Calu3 (cell line): ENCODE data around the gene LLPH. TPM values are rescaled to one million over a fixed set of nuclear protein-coding genes. Genes with fewer than 3 reads are reported as not detected.

Experiments used
- BruUV-seq: library from RNA; stranded (reverse); fragments of 400-500 nt; replicated peaks from 2 replicates; lab custom pipeline; 2021; lab: Mats Ljungman, UMichigan
- CTCF ChIA-PET: fragments of 300-600 bp; sonication (Branson Sonifier 250); formaldehyde crosslinking; loops from one replicate; lab custom pipeline; 2022; ENCODE audit warnings: antibody characterized with exemption; lab: Charles Lee
- DNase-seq: peaks from one replicate; pipeline ENCODE4 v3.0.0; 2022
- H3K27ac Mint-ChIP-seq: one replicate; pipeline ENCODE4 v1.8.0; 2022; ENCODE audit warnings: mixed read lengths; ENCODE audit not compliant: unreplicated experiment
- H3K27me3 Mint-ChIP-seq: one replicate; pipeline ENCODE4 v1.8.0; 2022; ENCODE audit warnings: mixed read lengths; ENCODE audit not compliant: unreplicated experiment
- H3K36me3 Mint-ChIP-seq: one replicate; pipeline ENCODE4 v1.8.0; 2022; ENCODE audit warnings: mild to moderate bottlenecking, moderate library complexity, mixed read lengths; ENCODE audit not compliant: insufficient read depth, unreplicated experiment
- H3K4me1 Mint-ChIP-seq: one replicate; pipeline ENCODE4 v1.8.0; 2022; ENCODE audit warnings: mild to moderate bottlenecking, low read depth, mixed read lengths; ENCODE audit not compliant: unreplicated experiment
- H3K4me3 Mint-ChIP-seq: one replicate; pipeline ENCODE4 v1.8.0; 2022; ENCODE audit warnings: mild to moderate bottlenecking, low read depth, moderate library complexity, mixed read lengths; ENCODE audit not compliant: unreplicated experiment
- H3K9me3 Mint-ChIP-seq: one replicate; pipeline ENCODE4 v1.8.0; 2022; ENCODE audit warnings: low read depth, mixed read lengths; ENCODE audit not compliant: unreplicated experiment
- CTCF ChIP-seq: fragments of 200-600 bp; IDR thresholded peaks from one replicate; pipeline ENCODE4 v1.8.0; 2022; ENCODE audit warnings: antibody characterized with exemption; ENCODE audit not compliant: unreplicated experiment
- intact Hi-C: fragments of 100-400 bp; cut with micrococcal nuclease; formaldehyde crosslinking; loops from one replicate; pipeline ENCODE4 v1.10.0; 2022; ENCODE audit not compliant: unreplicated experiment
- total RNA-seq: library from RNA; stranded (reverse); gene quantifications from 2 replicates; pipeline ENCODE4 v1.2.3, GENCODE V29; 2022

LLPH gene
- total RNA-seq, 1 experiment from 2014 or later = 46.6 TPM

- peak overlapping the region; percentile 73 for H3K27ac Mint-ChIP-seq
- no peak for DNase-seq
- BruUV-seq = no TSS peak
- no peak overlapping the region for H3K4me3 Mint-ChIP-seq
- H3K36me3 Mint-ChIP-seq = peaks cover 19% of the 10 kb centered on the region
- H3K9me3 Mint-ChIP-seq = peaks cover 10% of the 10 kb centered on the region
- H3K27me3 Mint-ChIP-seq = no peaks in the 10 kb centered on the region
- intact Hi-C loops = no loop called here
- CTCF ChIA-PET = interaction anchor here (0.9 to 1.9 kb wide), 2 partner anchors 11 to 14 kb away, joined by 3 to 7 read pairs; partner anchors contain the start of gene TMBIM4
- no peak for TF ChIP-seq CTCF
- peaks cover 33% of the 10 kb centered on the region for H3K4me1 Mint-ChIP-seq
Measured at GRCh38 chr12:66159123-66159522, 28.6 kb upstream of the LLPH start.

- CTCF ChIA-PET = no interaction called here
- Mint-ChIP-seq H3K4me1 (peaks cover 33% of the 10 kb centered on the region), H3K27me3 (no peaks in the 10 kb centered on the region), H3K36me3 (peaks cover 19% of the 10 kb centered on the region), H3K27ac (no peak overlapping the region), H3K4me3 (no peak overlapping the region), H3K9me3 (peaks cover 10% of the 10 kb centered on the region)
- intact Hi-C loops = no loop called here
- TF ChIP-seq CTCF = no peak
- BruUV-seq = no TSS peak
- no peak for DNase-seq
Measured at GRCh38 chr12:66156654-66157053, 26.1 kb upstream of the LLPH start.

- H3K4me1 Mint-ChIP-seq = peaks cover 33% of the 10 kb centered on the region
- no peak overlapping the region for H3K27ac Mint-ChIP-seq
- no peaks in the 10 kb centered on the region for H3K27me3 Mint-ChIP-seq
- H3K4me3 Mint-ChIP-seq = no peak overlapping the region
- DNase-seq = no peak
- CTCF ChIA-PET = no interaction called here
- intact Hi-C loops = no loop called here
- no TSS peak for BruUV-seq
- TF ChIP-seq CTCF = no peak
- H3K9me3 Mint-ChIP-seq = peaks cover 8% of the 10 kb centered on the region
- peaks cover 18% of the 10 kb centered on the region for H3K36me3 Mint-ChIP-seq
Measured at GRCh38 chr12:66154776-66155175, 24.2 kb upstream of the LLPH start.

DNA sequence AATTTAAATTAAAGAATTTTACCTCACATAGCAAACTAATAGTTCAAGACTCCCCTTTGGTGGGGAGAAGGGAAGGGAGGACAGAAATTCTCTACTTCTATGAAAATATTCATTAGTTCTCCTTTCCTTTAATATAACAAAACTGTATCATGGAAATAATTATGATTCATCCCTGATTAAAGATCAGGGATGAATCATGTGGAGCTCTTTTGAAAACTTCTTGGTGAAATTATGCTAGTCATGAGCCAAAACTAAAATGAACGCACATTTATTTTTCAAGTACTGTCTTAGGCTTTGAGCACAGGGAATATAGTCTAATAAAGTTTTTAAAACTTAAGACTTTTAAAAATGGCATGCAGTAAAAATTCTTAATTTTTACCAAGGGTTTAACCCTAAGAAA is 22.2 kb upstream of the LLPH start:
- Mint-ChIP-seq H3K36me3 (peaks cover 3% of the 10 kb centered on the region), H3K4me3 (no peak overlapping the region), H3K9me3 (no peaks in the 10 kb centered on the region), H3K27me3 (no peaks in the 10 kb centered on the region), H3K4me1 (peaks cover 33% of the 10 kb centered on the region), H3K27ac (no peak overlapping the region)
- CTCF ChIA-PET = no interaction called here
- no peak for DNase-seq
- no TSS peak for BruUV-seq
- intact Hi-C loops = no loop called here
- no peak for TF ChIP-seq CTCF
